Measurements from ENCODE around the gene PVALEF. TPM values are rescaled to one million over a fixed set of nuclear protein-coding genes. Genes with fewer than 3 reads are reported as not detected.

Gene PVALEF
- total RNA-seq, 4 donors from 2014 or later: not detected

- ATAC-seq: no peak
- Histone ChIP-seq H3K27me3 (peaks cover 13% of the 10 kb centered on the region), H3K27ac (peak overlapping the region in 1 of 4 donors; percentile 60), H3K9me3 (no peaks in the 10 kb centered on the region), H3K36me3 (peaks cover 0 to 4% of the 10 kb centered on the region in 2 donors), H3K4me1 (no peaks in the 10 kb centered on the region), H3K4me3 (peak overlapping the region in 1 of 2 donors; percentile 39)
- WGBS, 2 donors (ENCODE audit: low coverage in 1 of 2): no CpG with 5 or more reads among the region's 34 CpGs
- no peak for TF ChIP-seq CTCF (IDR thresholded peaks at IDR 0.05)
- no peak for TF ChIP-seq POLR2A (IDR thresholded peaks at IDR 0.05)
- TF ChIP-seq EP300 (IDR thresholded peaks at IDR 0.05): no peak
- TF ChIP-seq POLR2AphosphoS5 (IDR thresholded peaks at IDR 0.05): no peak
Measured at GRCh38 chr17:81126281-81127132, 38.8 kb upstream of the PVALEF start.

GRCh38 chr17:81127133-81127455, 38.2 kb upstream of the PVALEF start:
- Histone ChIP-seq H3K9me3 (no peaks in the 10 kb centered on the region), H3K27me3 (peaks cover 7% of the 10 kb centered on the region), H3K4me3 (peak overlapping the region in 1 of 2 donors; percentile 39), H3K4me1 (no peaks in the 10 kb centered on the region), H3K27ac (peak overlapping the region in 1 of 4 donors; percentile 60), H3K36me3 (peaks cover 0 to 4% of the 10 kb centered on the region in 2 donors)
- TF ChIP-seq EP300 (IDR thresholded peaks at IDR 0.05) (no peak), POLR2AphosphoS5 (IDR thresholded peaks at IDR 0.05) (no peak), CTCF (IDR thresholded peaks at IDR 0.05) (no peak), POLR2A (IDR thresholded peaks at IDR 0.05) (no peak)
- no CpG with 5 or more reads among the region's 5 CpGs for WGBS, 2 donors (ENCODE audit: low coverage in 1 of 2)
- no peak for ATAC-seq

- TF ChIP-seq POLR2A (IDR thresholded peaks at IDR 0.05) (no peak), CTCF (IDR thresholded peaks at IDR 0.05) (no peak), POLR2AphosphoS5 (IDR thresholded peaks at IDR 0.05) (no peak), EP300 (IDR thresholded peaks at IDR 0.05) (no peak)
- peak overlapping the region in 1 of 4 donors; percentile 60 for H3K27ac ChIP-seq
- WGBS, 2 donors (ENCODE audit: low coverage in 1 of 2): 20 to 65% methylated on average over 2 to 4 of the region's 25 CpGs
- no peaks in the 10 kb centered on the region for H3K36me3 ChIP-seq
- H3K9me3 ChIP-seq: no peaks in the 10 kb centered on the region
- no peaks in the 10 kb centered on the region for H3K4me1 ChIP-seq
- no peak for ATAC-seq
- H3K27me3 ChIP-seq: peaks cover 1% of the 10 kb centered on the region
- peak overlapping the region in 1 of 2 donors; percentile 39 for H3K4me3 ChIP-seq
Measured at GRCh38 chr17:81127526-81128177, 37.7 kb upstream of the PVALEF start.

GRCh38 chr17:81128338-81128737, 37.0 kb upstream of the PVALEF start:
- H3K36me3 ChIP-seq: no peaks in the 10 kb centered on the region
- no peaks in the 10 kb centered on the region for H3K9me3 ChIP-seq
- peaks cover 0 to 3% (median 0%) of the 10 kb centered on the region in 3 donors for H3K4me1 ChIP-seq
- H3K27me3 ChIP-seq: no peaks in the 10 kb centered on the region
- no CpG with 5 or more reads among the region's 14 CpGs for WGBS, 2 donors (ENCODE audit: low coverage in 1 of 2)
- TF ChIP-seq POLR2A (IDR thresholded peaks at IDR 0.05) (no peak), CTCF (IDR thresholded peaks at IDR 0.05) (no peak), EP300 (IDR thresholded peaks at IDR 0.05) (no peak), POLR2AphosphoS5 (IDR thresholded peaks at IDR 0.05) (no peak)
- no peak for ATAC-seq
- peak overlapping the region in 2 of 4 donors; percentile 31 to 60 for H3K27ac ChIP-seq
- peak overlapping the region in 1 of 2 donors; percentile 39 for H3K4me3 ChIP-seq

Measured in gastroesophageal sphincter (tissue), 4 donors.